IPS DF 4.7 (cell line): Measurements from ENCODE around the gene FNIP2.
"Not testable (repeated sequence)": the region's sequence is repeated elsewhere in the genome, so short reads cannot be mapped to it uniquely, and the experiment has no call there.

ENCODE experiments used
- DNase-seq: peaks from one replicate; pipeline ENCODE4 v3.0.0-alpha.2; 2013; ENCODE audit warnings: low spot score; ENCODE audit errors: extremely low read depth

Gene FNIP2

DNA sequence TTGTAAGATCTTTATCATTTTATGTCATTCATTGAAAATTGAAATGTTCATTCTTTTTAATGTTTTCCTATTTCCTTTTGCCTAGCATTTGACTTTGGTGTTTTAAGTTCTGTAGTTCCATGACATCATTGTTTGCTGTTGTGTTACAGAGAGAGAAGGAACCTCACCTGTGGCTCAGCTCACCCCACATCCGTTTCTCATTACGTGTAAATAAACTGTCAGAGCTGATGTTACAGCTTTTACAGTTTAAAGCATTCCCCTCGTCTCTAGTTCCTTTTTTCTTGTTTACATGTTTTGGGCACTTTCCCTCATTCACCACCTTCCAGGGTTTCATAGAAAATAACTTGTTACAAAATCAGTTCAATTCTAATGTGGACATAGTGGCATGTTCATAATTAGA is 137.2 kb downstream of the FNIP2 start:
- DNase-seq = no peak

DNA sequence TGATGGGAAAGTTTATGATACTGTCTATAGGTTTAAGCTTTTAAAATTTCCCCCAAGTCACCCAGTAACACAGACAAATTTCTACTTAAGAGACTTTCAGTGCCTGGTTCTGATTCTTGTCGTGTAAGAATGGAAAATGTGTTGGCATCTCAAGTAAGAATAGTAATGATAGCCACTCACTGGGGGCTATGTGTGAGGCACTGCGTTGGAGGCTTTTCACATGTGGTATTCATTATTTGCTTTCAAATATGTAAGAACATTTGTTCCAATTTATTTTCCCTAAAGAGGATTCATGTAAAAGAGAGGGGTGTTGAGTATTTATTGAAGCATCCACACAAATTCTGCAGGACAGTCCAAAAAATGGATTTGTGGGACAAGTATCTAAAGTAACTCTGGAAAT is 143.6 kb downstream of the FNIP2 start:
- DNase-seq = no peak

DNA sequence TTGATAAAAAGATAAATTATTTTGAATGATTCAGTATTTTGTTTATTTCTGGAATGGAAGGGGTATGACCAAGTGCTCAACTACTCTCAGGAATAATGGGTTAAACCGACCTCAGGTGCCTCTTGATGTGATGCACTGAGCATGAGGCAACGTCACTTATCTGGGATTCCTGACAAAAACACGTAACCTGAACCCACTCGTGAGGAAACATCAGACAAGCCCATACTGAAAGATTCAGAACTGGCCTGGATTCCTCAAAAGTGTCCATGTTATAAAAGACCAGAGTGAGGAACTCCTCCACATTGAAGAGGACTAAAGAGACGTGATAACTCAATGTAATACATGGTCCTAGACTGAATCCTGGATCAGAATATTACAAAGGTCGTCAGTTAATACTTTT is 144.0 kb downstream of the FNIP2 start:
- DNase-seq = no peak

DNA sequence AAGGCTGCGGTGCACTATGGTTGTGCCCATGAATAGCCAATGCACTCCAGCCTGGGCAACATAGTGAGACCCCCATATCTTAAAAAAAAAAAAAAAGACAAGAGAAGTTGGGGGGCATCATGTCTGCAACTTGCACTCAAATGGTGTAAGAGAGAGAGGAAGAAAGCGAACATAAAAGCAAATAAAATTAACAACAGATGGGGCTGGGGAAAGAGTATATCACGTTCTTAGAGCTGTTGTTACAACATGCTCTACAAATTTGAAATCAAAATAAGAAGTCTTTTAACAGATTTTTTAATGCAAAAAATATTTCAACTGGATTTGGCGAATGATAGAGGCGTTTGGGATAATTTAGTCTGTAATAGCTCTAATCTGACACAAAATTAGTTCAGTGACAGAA is 144.9 kb downstream of the FNIP2 start:
- DNase-seq = no peak

DNA sequence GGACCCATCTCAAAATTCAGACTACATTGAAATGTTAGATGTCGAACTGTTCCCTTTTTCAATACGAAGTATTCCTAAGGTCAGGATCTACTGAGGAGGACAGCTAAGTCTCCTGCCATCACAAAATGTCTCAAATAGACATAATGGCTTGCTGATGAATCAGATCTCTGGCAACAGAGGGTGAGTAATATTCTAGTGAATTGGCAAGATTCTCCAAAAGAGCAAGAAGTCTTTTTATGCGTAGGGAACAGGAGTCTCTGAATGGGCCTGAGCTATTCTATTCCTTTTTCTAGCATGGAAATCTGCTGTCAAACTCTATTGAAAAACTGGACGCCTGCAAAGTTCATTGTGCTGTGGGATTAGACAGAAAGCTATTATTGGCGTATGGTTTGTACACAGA is 145.4 kb downstream of the FNIP2 start:
- no peak for DNase-seq

DNA sequence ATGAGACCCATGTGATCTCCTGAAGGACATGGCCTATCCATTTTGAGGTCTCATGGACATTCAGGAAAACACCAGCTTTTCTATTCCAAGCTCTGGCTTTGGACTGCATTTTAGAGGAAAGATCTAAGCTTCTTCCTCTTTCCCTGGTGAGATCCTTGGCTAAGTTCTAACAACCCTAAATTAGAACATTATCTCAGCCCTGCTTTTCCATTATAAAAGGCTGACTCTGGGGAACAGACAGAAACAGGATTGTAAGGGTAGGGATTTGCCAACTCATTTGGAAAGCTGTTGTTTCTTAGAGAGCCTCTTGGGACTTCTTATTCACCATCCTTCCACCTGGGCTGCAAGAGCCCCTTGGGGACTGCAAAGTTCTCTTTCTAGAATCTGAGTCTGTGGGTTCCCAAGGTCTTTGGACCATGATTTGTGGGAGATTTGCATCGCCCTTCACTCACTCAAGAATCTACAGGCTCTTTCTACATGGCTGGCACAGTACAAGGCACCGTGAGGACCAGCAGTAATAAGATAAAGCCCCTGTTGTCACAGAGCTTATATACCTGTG is 146.9 kb downstream of the FNIP2 start:
- DNase-seq = no peak

DNA sequence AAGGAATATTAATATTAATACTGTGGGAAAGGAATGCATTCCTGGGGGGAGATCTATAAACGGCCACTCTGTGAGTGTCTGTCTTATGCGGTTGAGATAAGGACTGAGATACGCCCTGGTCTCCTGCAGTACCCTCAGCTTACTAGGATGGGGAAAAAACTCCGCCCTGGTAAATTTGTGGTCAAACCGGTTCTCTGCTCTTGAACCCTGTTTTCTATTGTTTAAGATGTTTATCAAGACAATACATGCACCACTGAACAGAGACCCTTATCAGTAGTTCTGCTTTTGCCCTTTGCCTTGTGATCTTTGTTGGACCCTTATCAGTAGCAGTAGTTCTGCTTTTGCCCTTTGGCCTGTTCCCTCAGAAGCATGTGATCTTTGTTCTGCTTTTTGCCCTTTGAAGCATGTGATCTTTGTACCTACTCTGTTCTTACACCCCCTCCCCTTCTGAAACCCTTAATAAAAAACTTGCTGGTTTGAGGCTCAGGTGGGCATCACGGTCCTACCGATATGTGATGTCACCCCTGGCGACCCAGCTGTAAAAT is 151.7 kb downstream of the FNIP2 start:
- not testable (repeated sequence) for DNase-seq

DNA sequence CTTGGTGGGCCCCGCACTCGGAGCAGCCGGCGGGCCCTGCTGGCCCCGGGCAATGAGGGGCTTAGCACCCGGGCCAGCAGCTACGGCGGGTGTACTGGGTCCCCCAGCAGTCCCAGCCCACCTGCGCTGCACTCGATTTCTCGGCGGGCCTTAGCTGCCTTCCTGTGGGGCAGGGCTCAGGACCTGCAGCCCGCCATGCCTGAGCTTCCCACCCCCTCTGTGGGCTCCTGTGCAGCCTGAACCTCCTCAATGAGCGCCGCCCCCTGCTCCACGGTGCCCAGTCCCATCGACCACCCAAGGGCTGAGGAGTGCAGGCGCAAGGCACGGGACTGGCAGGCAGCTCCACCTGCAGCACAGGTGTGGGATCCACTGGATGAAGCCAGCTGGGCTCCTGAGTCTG is 158.9 kb downstream of the FNIP2 start:
- not testable (repeated sequence) for DNase-seq

DNA sequence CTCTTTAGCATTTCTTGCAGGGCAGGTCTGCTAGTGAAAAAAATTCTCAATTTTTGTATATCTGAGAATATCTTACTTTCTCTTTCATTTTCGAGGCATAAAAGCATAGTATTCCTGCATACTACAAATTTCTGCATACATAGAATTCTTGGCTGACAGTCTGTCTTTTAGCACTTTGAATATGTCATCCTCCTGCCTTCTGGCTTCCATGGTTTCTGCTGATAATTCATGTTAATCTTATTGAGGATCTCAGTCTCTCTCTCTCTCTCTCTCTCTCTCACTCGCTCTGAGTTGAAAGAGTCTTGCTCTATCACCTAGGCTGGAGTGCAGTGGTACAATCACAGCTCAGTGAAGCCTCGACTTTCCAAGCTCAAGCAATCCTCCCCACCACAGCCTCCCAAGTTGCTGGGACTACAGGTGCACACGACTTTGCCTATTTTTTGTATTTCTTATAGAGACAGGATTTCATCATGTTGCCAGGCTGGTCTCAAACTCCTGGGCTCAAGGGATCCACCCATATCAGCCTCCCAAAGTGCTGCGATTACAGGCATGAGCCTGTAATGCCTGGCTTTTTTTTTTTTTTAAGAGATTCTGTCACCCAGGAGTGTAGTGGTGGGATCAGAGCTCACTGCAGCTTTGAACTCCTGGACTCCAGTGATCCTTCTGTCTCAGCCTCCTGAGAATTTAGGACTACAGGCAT is 161.3 kb downstream of the FNIP2 start:
- no peak for DNase-seq

DNA sequence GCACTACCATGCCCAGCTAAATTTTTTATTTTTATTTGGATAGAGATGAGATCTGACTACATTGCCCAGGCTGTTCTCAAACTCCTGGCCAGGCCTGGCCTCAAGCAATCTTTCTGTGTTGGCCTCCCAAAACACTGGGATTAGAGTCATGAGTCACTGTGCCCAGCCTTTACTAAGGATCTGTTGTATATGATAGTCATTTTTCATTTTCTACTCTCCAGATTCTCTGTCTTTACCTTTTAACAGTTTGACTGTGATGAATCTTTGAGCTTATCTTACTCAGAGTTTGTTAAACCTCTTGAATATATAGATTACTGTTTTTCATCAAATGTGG is 161.8 kb downstream of the FNIP2 start:
- DNase-seq = no peak

DNA sequence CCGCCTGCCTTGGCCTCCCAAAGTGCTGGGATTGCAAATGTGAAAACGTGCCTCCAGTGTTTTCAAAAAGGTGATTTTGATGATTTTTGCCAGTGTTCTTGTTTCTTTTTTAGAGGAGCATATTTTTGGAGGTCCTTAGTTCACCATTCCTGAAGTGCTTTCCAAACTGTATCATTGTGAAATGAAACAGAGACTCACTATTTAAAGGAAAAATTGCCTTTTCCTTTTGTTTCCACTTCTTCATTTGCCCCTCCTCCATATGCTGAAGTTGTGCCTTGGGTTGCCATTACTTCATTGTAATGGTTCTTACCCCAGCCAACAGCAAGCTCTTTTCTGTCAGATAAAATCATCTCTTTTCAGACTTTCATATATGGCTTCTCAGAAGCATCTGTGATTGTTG is 164.4 kb downstream of the FNIP2 start:
- no peak for DNase-seq

DNA sequence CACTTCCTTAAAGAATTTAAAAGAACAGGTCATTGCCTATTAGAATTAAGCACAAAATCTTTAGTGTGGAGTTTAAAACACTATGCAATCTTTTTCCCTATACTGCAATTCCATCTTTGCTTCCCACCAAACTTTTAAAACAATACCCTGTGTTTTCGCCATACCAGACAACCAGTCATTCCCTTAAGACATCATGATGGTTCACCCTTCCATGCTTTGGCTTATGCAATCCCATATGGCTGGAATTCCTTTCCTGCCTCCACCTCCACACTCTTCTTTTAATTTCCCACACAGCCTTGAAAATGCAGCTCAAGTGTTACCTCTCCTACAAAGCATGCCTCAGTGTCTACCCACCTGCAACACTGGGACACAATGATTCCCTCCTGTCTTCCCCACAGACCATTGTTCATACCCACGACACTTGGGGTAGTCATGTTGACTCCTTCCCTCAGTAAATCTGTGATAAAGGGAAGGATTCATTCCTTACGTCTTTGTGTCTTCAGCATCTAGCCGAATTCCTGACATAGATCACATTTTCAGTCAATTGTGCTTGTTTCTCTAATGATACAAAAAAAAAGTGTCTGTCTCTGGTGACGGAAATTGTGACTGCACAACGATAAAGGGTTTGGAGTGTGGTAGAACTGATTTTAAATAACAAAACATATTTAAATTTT is 166.3 kb downstream of the FNIP2 start:
- DNase-seq = no peak

DNA sequence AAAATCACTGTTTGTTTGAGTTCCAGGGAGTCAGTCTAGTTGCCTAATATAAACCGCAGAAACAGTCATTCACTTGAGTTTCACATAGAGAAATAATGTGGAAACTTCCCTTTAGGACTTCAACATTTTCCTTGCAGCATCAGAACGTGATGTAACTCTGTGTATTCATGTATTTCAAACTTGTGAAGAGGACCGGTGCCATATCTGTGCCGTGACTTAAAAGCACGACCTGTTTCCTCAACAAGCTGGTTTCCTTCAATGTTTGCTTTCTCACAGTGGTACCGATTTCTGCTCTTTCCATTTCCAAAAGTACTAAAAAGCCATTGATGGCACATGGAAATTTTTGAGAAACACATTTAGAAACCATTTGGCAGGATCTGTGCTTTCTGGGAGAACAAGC is 167.4 kb downstream of the FNIP2 start:
- DNase-seq = no peak

DNA sequence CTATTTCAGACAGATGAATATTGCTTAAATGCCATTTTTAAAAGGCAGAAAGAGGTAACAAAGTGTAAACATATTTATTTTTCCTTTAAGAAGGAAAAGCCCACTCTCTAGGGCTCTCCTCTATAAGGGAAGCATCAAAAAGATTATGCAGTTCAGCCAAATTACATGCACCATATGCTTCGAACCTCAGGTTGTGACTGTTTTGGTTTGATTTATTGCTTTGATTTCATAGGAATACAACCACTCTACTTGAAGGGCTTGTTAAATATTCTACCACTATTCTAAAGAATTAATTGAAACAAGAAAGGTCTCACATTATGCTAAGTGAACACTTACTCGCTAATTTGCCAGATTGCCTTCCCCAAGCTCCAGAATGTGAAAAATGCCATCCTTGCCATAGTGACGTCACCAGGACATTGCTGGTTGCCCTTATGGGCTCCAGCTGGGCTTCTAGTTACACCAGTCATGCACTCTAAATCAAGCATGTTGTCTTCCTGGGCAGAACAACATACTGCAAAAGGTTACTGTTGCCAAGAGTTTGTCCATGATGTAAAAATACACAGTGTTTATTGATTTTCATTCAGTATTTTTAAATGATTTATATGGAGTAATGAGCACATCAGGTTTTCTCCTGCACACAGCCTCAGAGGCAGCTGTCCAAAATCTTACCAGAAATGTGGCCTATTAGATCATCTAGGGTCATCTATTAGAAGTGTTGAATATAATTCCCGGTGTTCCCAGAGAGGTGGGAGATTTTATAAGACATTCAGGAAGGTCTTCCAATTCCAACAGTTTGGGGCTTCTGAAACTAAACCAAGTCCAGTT is 169.6 kb downstream of the FNIP2 start:
- DNase-seq = no peak

DNA sequence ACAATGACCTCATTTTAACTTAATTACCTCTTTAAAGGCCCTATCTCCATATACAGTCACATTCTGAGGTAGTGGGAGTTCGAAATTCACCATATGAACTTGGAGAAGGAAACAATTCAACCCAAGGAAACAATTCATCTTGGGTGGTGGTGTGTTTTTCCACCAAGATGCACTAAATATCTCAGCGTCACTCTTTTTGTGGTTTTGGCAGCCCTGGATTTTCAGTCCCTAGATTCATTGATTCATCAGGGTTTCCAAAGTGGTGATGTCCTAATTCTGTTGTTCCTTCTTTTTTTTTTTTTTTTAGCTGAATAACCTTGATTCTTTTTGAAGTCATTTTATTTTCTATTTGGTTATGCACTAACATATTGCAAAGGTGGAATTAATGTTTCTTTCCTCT is 171.4 kb downstream of the FNIP2 start:
- no peak for DNase-seq

DNA sequence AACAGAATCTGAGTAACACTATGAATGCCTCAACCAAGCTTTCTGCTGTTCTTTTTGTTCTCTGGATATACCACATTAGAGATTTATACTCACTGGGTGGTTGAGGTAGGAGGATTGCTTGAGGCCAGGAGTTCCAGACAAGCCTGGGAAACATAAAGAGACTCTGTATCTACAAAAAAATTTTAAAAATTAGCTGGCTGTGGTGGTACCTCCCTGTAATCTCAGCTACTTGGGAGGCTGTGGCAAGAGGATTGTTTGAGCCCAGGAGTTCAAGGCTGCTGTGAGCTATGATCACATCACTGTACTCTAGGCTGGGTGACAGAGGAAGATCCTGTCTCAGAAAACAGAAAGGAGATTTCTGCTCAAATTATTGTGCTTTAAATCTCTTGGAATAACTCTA is 172.5 kb downstream of the FNIP2 start:
- DNase-seq = no peak

DNA sequence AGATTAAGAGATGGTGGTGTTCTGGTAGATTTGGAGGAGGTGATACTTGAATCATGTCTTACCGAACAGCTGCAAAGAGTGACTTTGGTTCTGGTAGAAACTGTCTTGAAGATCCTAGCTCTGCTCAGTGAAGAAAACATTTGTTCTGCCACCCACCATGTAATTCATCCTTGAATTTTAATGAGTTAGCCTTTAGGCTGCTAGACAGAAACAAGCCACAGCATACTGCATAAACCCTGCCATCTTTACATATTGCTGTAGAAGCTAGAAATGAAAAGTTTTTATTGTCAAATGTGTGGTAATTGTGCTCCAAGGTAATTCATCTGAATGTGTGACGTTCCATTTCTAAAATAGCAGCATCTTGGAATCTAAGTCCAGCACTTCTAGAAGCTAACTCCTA is 173.1 kb downstream of the FNIP2 start:
- DNase-seq = no peak

DNA sequence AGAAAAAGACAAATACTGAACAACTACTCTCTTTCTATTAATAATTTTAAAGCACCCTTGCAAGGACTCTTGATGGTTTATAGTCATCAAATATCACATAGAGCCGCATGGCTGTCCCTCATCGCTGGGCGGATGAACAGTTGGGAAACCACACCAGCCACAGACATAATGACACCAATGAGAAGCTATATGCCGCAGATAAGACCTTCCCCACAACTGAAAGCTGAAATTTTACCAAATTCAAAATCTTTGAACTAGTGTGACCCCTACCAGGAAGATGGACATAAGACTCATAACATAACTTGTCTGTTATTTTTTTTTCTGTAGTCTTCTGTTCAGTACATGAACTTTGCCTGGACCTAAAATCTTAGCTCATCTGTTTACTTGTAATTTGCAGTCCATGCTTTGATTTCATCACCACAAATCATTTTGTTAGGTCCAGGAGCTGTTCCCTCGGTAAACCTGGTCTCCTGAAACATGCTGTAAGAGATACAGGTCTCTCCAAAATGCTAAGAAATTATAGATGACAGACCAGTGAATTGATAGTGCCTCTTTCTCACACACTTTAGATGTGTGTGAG is 176.8 kb downstream of the FNIP2 start:
- DNase-seq = no peak

DNA sequence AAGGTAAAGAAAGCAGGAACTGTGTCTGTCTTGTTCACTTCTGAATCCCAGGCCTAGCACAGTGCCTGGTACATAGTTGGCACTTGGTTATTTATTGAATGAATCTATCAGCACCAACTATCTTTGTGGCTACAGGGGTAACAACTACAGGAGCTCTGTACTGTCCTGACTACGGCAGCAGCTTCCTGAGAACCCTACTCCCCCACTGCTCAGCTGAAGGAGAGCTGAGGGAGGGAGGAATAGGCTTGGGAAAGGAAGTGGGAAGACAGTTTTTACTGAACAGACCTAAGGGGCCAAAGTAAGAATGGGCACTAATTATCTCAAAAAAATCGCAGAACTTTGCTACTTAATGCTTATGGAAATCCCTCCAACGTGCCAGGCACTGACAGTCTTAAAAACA is 178.0 kb downstream of the FNIP2 start:
- no peak for DNase-seq

DNA sequence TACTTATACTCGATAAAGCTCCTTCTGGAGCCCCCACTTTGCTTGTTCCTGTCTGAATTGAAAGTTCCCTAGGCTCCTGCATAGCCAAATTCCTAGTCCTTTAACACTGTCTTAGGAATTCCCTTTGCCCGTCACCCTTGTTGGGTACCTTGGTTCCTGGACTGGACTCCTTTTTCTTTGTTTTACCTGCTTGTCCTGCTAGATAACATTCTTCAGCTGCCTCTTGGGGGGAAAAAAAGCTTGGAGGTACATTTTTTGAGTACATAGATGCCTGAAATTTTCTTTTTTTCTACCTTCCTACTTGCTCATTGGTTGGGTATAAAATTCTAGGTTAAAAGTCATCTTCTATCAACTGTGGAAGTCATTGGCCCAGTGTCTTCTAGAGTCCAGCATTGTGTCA is 179.2 kb downstream of the FNIP2 start:
- no peak for DNase-seq

DNA sequence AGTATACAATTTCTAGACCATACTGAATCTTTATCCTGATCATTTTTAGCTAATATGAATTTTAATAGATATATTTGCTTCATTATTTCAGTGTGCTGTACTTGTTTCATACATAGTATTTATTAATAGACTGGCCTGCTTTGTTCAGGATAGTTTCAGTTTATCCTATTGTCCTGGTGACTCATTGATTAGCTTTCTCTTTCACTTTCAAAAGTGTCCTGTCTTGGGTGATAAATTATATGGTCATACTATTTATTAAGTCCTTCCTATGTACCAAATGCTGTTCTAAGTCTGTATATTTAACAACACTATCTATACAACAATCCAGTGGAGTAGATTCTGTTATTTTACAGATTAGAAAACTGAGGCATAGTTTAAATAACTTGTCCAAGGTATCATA is 180.3 kb downstream of the FNIP2 start:
- no peak for DNase-seq
